GM12878 (cell line): Measurements from ENCODE around the gene CTCFL. TPM values are rescaled to one million over a fixed set of nuclear protein-coding genes. Genes with fewer than 3 reads are reported as not detected.

ENCODE experiments used
- ATAC-seq: fragments of 200-7000 bp; cut with Tn5 transposase; 3 replicates; pipeline ENCODE4 v1.9.1; 2020; ENCODE audit warnings: mild to moderate bottlenecking, moderate library complexity
- BruUV-seq: library from RNA; stranded (reverse); fragments of 400-500 nt; replicated peaks from 2 replicates; lab custom pipeline; 2021; lab: Mats Ljungman, UMichigan
- CTCF ChIA-PET: fragments of 300-600 bp; sonication (Branson Sonifier 250); formaldehyde crosslinking; extraction: SDS; loops from one replicate; lab custom pipeline; 2021; ENCODE audit warnings: inconsistent platforms; lab: Yijun Ruan, JAX
- POLR2A ChIA-PET: fragments of 350-600 bp; formaldehyde crosslinking; extraction: SDS; loops from one replicate; lab custom pipeline; 2021; ENCODE audit warnings: inconsistent platforms; lab: Charles Lee
- RAD21 ChIA-PET: fragments of 300-600 bp; sonication (Branson Sonifier 250); formaldehyde crosslinking; loops from one replicate; lab custom pipeline; 2023; ENCODE audit warnings: antibody characterized with exemption; ENCODE audit not compliant: unreplicated experiment; lab: Charles Lee
- SMC1A ChIA-PET: fragments of 300-600 bp; sonication (Branson Sonifier 250); formaldehyde crosslinking; loops from one replicate; lab custom pipeline; 2023; ENCODE audit not compliant: unreplicated experiment, uncharacterized antibody; lab: Charles Lee
- DNase-seq: peaks from one replicate; pipeline ENCODE4 v3.0.0-alpha.2; 2011; ENCODE audit warnings: low read depth, low spot score
- FAIRE-seq: peaks from 3 replicates; lab custom pipeline; 2011; peaks lifted over from hg19 to GRCh38; lab: Jason Lieb, UNC
- H2AFZ ChIP-seq: 2 replicates; pipeline ENCODE4 v1.6.0; 2011; ENCODE audit warnings: low read depth, low read length, control low read depth; ENCODE audit not compliant: control insufficient read depth
- H3K27ac ChIP-seq: 2 replicates; pipeline ENCODE4 v1.5.1; 2011; ENCODE audit warnings: control low read depth; ENCODE audit not compliant: control insufficient read depth, insufficient read depth
- H3K27me3 ChIP-seq, 2 experiments: replicated peaks in 1 of 2; 2 replicates each; pipeline versions ENCODE4 v1.6.0 to v1.6.1; 2011; ENCODE audit warnings: low read length in 1 of 2; ENCODE audit not compliant: control insufficient read depth in 2 of 2, insufficient read depth in 2 of 2
- H3K36me3 ChIP-seq, 2 experiments: 2 replicates each; pipeline ENCODE4 v1.5.1; 2011; ENCODE audit warnings: low read length in 1 of 2; ENCODE audit not compliant: control insufficient read depth in 2 of 2, insufficient read depth in 2 of 2
- H3K4me1 ChIP-seq: 2 replicates; pipeline ENCODE4 v1.6.1; 2011; ENCODE audit warnings: mild to moderate bottlenecking, low read length, moderate library complexity, mixed read lengths; ENCODE audit not compliant: control insufficient read depth, insufficient read depth
- H3K4me2 ChIP-seq: 2 replicates; pipeline ENCODE4 v1.6.0; 2011; ENCODE audit warnings: control low read depth; ENCODE audit not compliant: control insufficient read depth, insufficient read depth
- H3K4me3 ChIP-seq: fragments of 200-600 bp; sonication (generic); 2 replicates; pipeline ENCODE4 v1.5.1; 2016
- H3K79me2 ChIP-seq: 2 replicates; pipeline ENCODE4 v1.6.0; 2011; ENCODE audit warnings: low read length; ENCODE audit not compliant: control insufficient read depth, insufficient read depth
- H3K9ac ChIP-seq: 2 replicates; pipeline ENCODE4 v1.8.0; 2011; ENCODE audit warnings: low read length, control low read depth, mixed read lengths; ENCODE audit not compliant: control insufficient read depth, insufficient read depth
- H3K9me3 ChIP-seq: replicated peaks from 3 replicates; pipeline ENCODE4 v1.5.1; 2011; ENCODE audit warnings: mild to moderate bottlenecking, low read length; ENCODE audit not compliant: control insufficient read depth, insufficient read depth
- H4K20me1 ChIP-seq: 2 replicates; pipeline ENCODE4 v1.6.0; 2011; ENCODE audit not compliant: control insufficient read depth, insufficient read depth
- ASH2L ChIP-seq: fragments of 300-600, 200-600 bp; sonication (generic); IDR thresholded peaks from 2 replicates; pipeline ENCODE4 v1.6.1; 2017; ENCODE audit warnings: low read depth, mild to moderate bottlenecking, borderline replicate concordance
- CREM ChIP-seq: IDR thresholded peaks from 2 replicates; pipeline ENCODE4 v1.6.1; 2014; ENCODE audit warnings: antibody characterized with exemption, low read depth
- ESRRA ChIP-seq: IDR thresholded peaks from 2 replicates; pipeline ENCODE4 v1.6.1; 2012; ENCODE audit warnings: mild to moderate bottlenecking, low read length, improper control_type of control experiment
- GABPA ChIP-seq: IDR thresholded peaks from 2 replicates; pipeline ENCODE4 v1.6.1; 2014; ENCODE audit warnings: antibody characterized with exemption, low read depth, mild to moderate bottlenecking, inconsistent platforms
- MLLT1 ChIP-seq: fragments of 450-650 bp; IDR thresholded peaks from 2 replicates; pipeline ENCODE4 v1.6.1; 2016; ENCODE audit warnings: mild to moderate bottlenecking
- PML ChIP-seq: IDR thresholded peaks from 2 replicates; pipeline ENCODE4 v1.6.1; 2012; ENCODE audit warnings: low read length, inconsistent platforms
- RCOR1 ChIP-seq: conservative IDR thresholded peaks from 2 replicates; pipeline ENCODE4 v1.6.1; 2012; ENCODE audit warnings: low read depth, low read length, improper control_type of control experiment
- SMAD5 ChIP-seq: IDR thresholded peaks from 2 replicates; pipeline ENCODE4 v1.6.1; 2016; ENCODE audit warnings: antibody characterized with exemption, low read depth
- SRF ChIP-seq, 2 experiments: IDR thresholded peaks; 2 replicates each; pipeline ENCODE4 v1.6.1; 2011; ENCODE audit warnings: low read depth in 2 of 2, low read length in 2 of 2, mild to moderate bottlenecking in 1 of 2, moderate library complexity in 1 of 2
- TBL1XR1 ChIP-seq: IDR thresholded peaks from 2 replicates; pipeline ENCODE4 v1.6.1; 2012; ENCODE audit warnings: low read depth, low read length, improper control_type of control experiment
- TCF12 ChIP-seq: IDR thresholded peaks from 2 replicates; pipeline ENCODE4 v1.6.1; 2011; ENCODE audit warnings: low read depth, mild to moderate bottlenecking, low read length
- USF1 ChIP-seq: IDR thresholded peaks from 2 replicates; pipeline ENCODE4 v1.6.1; 2011; ENCODE audit warnings: borderline replicate concordance, low read depth, mild to moderate bottlenecking, moderate library complexity, mixed read lengths, low read length; ENCODE audit not compliant: insufficient read depth; ENCODE audit errors: extremely low read length
- ZNF384 ChIP-seq: IDR thresholded peaks from 2 replicates; pipeline ENCODE4 v1.6.1; 2012; ENCODE audit warnings: low read depth, mild to moderate bottlenecking, low read length, improper control_type of control experiment, borderline replicate concordance
- WGBS: methylation state at CpG from one replicate; pipeline ENCODE4 v1.1.6; 2016; ENCODE audit warnings: low lambda C conversion rate; ENCODE audit not compliant: insufficient replicate concordance, insufficient coverage; ENCODE audit errors: missing lambda C conversion rate; 5-methylcytosine and 5-hydroxymethylcytosine counted together
- in situ Hi-C: fragments of 300-500 bp; cut with MboI; formaldehyde crosslinking; loops from 9 replicates; pipeline ENCODE4 v1.14.3; 2018; ENCODE audit warnings: mixed read lengths
- intact Hi-C: fragments of 100-400 bp; cut with micrococcal nuclease; formaldehyde crosslinking; loops from one replicate; pipeline ENCODE4 v1.14.2; 2022; ENCODE audit not compliant: unreplicated experiment
- polyA plus RNA-seq, 11 experiments: library from polyadenylated mRNA; depleted of rRNA in 4 of 11; unstranded in 6 of 11; stranded (reverse) in 5 of 11; fragments of >200 nt; fragmentation: Nextera tagmentation in 4 of 11; fragmentation: Illumina TruSeq in 1 of 11; extraction: Ambion mirVana in 4 of 11; extraction: Trizol in 1 of 11; gene quantifications; 1 replicate in 1 of 11; 2 replicates in 10 of 11; pipeline versions ENCODE4 v1.2.1 to v1.2.3, GENCODE V29; 2011 to 2016; ENCODE audit warnings: inconsistent platforms in 2 of 11, missing spikeins in 2 of 11, low read depth in 1 of 11
- total RNA-seq, 4 experiments: library from RNA; depleted of rRNA in 3 of 4; stranded (reverse); fragments of >200 nt in 3 of 4; fragmentation: Illumina TruSeq in 1 of 4; extraction: Trizol in 1 of 4; gene quantifications; 2 replicates each; pipeline versions ENCODE4 v1.2.1 to v1.2.3, GENCODE V29; 2013 to 2021
- TF ChIP-seq, protein P1 (sequence below): fragments of 450-650 bp; IDR thresholded peaks from 2 replicates; pipeline ENCODE4 v1.6.1; 2017; ENCODE audit warnings: mild to moderate bottlenecking, low read depth, inconsistent platforms; ENCODE audit not compliant: poor library complexity, severe bottlenecking
- TF ChIP-seq, protein P2 (sequence below): fragments of 450-650 bp; formaldehyde crosslinking; IDR thresholded peaks from 2 replicates; pipeline ENCODE4 v1.4.0; 2022; ENCODE audit warnings: mild to moderate bottlenecking, moderate library complexity

Gene CTCFL
- total and polyA plus RNA-seq, 10 of the 15 experiments (the other 5 are each of a cell fraction or from before 2014, with no cell fraction given): 0.06 to 0.20 (median 0.11) TPM; not detected in 4

GRCh38 chr20:57448764-57449354, 76.1 kb downstream of the CTCFL start:
- 88% methylated on average over 9 of the region's 9 CpGs for WGBS
- in situ Hi-C loops (no loop called here), intact Hi-C loops (no loop called here)
- Histone ChIP-seq H3K4me3 (no peak overlapping the region), H3K27me3 (no peaks in the 10 kb centered on the region; a peak in 1 of 4 replicates), H3K79me2 (no peaks in the 10 kb centered on the region), H3K36me3 (no peaks in the 10 kb centered on the region), H3K4me2 (no peak overlapping the region), H3K9ac (no peak overlapping the region), H3K27ac (no peak overlapping the region), H4K20me1 (no peaks in the 10 kb centered on the region), H3K9me3 (no peaks in the 10 kb centered on the region; the same call in 1 of the 3 replicates), H3K4me1 (peaks cover 27% of the 10 kb centered on the region), H2AFZ (no peak overlapping the region)
- CTCF ChIA-PET: interaction anchor here (1.6 kb wide), 1 partner anchor 50 kb away, joined by 4 read pairs; no protein-coding TSS in a partner anchor
- RAD21 ChIA-PET: interaction anchor here (1.4 kb wide), 1 partner anchor 33 kb away, joined by 4 read pairs; no protein-coding TSS in a partner anchor
- FAIRE-seq (no peak), ATAC-seq (no peak), DNase-seq (no peak)
- BruUV-seq: no TSS peak
- POLR2A ChIA-PET: no interaction called here
- SMC1A ChIA-PET: interaction anchor here (0.8 to 2.1 kb wide), 4 partner anchors 15 to 59 kb away, joined by 3 to 5 read pairs (median 4); no protein-coding TSS in a partner anchor
- TF ChIP-seq, protein P1, sequence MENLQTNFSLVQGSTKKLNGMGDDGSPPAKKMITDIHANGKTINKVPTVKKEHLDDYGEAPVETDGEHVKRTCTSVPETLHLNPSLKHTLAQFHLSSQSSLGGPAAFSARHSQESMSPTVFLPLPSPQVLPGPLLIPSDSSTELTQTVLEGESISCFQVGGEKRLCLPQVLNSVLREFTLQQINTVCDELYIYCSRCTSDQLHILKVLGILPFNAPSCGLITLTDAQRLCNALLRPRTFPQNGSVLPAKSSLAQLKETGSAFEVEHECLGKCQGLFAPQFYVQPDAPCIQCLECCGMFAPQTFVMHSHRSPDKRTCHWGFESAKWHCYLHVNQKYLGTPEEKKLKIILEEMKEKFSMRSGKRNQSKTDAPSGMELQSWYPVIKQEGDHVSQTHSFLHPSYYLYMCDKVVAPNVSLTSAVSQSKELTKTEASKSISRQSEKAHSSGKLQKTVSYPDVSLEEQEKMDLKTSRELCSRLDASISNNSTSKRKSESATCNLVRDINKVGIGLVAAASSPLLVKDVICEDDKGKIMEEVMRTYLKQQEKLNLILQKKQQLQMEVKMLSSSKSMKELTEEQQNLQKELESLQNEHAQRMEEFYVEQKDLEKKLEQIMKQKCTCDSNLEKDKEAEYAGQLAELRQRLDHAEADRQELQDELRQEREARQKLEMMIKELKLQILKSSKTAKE: no peak
- TF ChIP-seq TCF12 (no peak), ZNF384 (no peak), TBL1XR1 (no peak), PML (no peak), CREM (no peak), RCOR1 (no peak), USF1 (no peak), GABPA (no peak), SMAD5 (no peak), SRF (IDR thresholded peaks at IDR 0.05; ENCODE audit: low read depth in 2 of 2, low read length in 2 of 2) (no peak), MLLT1 (no peak), ESRRA (no peak), ASH2L (no peak)
- TF ChIP-seq, protein P2, sequence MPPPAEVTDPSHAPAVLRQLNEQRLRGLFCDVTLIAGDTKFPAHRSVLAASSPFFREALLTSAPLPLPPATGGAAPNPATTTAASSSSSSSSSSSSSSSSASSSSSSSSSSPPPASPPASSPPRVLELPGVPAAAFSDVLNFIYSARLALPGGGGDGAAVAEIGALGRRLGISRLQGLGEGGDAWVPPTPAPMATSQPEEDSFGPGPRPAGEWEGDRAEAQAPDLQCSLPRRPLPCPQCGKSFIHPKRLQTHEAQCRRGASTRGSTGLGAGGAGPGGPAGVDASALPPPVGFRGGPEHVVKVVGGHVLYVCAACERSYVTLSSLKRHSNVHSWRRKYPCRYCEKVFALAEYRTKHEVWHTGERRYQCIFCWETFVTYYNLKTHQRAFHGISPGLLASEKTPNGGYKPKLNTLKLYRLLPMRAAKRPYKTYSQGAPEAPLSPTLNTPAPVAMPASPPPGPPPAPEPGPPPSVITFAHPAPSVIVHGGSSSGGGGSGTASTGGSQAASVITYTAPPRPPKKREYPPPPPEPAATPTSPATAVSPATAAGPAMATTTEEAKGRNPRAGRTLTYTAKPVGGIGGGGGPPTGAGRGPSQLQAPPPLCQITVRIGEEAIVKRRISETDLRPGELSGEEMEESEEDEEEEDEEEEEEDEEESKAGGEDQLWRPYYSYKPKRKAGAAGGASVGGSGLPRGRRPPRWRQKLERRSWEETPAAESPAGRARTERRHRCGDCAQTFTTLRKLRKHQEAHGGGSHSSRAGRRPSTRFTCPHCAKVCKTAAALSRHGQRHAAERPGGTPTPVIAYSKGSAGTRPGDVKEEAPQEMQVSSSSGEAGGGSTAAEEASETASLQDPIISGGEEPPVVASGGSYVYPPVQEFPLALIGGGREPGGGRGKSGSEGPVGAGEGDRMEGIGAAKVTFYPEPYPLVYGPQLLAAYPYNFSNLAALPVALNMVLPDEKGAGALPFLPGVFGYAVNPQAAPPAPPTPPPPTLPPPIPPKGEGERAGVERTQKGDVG (CRISPR knock-in tag): no peak
